Endodermal cell (in vitro differentiated cells): ENCODE measurements around the gene ERC1. TPM values are rescaled to one million over a fixed set of nuclear protein-coding genes. Genes with fewer than 3 reads are reported as not detected.

Source experiments
- DNase-seq: peaks from one replicate; pipeline ENCODE4 v3.0.0-alpha.2; 2017
- H3K27ac ChIP-seq: 2 replicates; pipeline ENCODE4 v1.5.1; 2013; ENCODE audit warnings: mild to moderate bottlenecking, low read depth, low read length, moderate library complexity
- H3K27me3 ChIP-seq: 2 replicates; pipeline ENCODE4 v1.6.1; 2013; ENCODE audit warnings: mild to moderate bottlenecking, low read length, moderate library complexity; ENCODE audit not compliant: insufficient read depth, control insufficient read depth, poor library complexity, severe bottlenecking
- H3K36me3 ChIP-seq: 2 replicates; pipeline ENCODE4 v1.7.0; 2013; ENCODE audit warnings: mild to moderate bottlenecking, low read length, moderate library complexity; ENCODE audit not compliant: control insufficient read depth, insufficient read depth
- H3K4me1 ChIP-seq: one replicate; pipeline ENCODE4 v1.7.0; 2013; ENCODE audit warnings: low read length; ENCODE audit not compliant: control insufficient read depth, insufficient read depth
- H3K4me3 ChIP-seq: 2 replicates; pipeline ENCODE4 v1.5.1; 2013; ENCODE audit warnings: mild to moderate bottlenecking, low read length, moderate library complexity
- H3K9ac ChIP-seq: 2 replicates; pipeline ENCODE4 v1.6.1; 2013; ENCODE audit warnings: mild to moderate bottlenecking, low read length, moderate library complexity; ENCODE audit not compliant: poor library complexity, severe bottlenecking; ENCODE audit errors: extremely low read depth
- H3K9me3 ChIP-seq: 2 replicates; pipeline ENCODE4 v1.6.1; 2013; ENCODE audit warnings: mild to moderate bottlenecking, low read length, moderate library complexity; ENCODE audit not compliant: control insufficient read depth
- H3K27ac Mint-ChIP-seq: 2 replicates; pipeline ENCODE4 v1.8.0; 2020; ENCODE audit warnings: mixed read lengths
- H3K27me3 Mint-ChIP-seq: 2 replicates; pipeline ENCODE4 v1.8.0; 2021; ENCODE audit warnings: mild to moderate bottlenecking, mixed read lengths; ENCODE audit not compliant: insufficient read depth
- H3K36me3 Mint-ChIP-seq: 2 replicates; pipeline ENCODE4 v1.8.0; 2020; ENCODE audit warnings: low read depth, mixed read lengths
- H3K4me1 Mint-ChIP-seq: 2 replicates; pipeline ENCODE4 v1.8.0; 2020; ENCODE audit warnings: mixed read lengths
- H3K4me3 Mint-ChIP-seq: 2 replicates; pipeline ENCODE4 v1.8.0; 2020; ENCODE audit warnings: mild to moderate bottlenecking, moderate library complexity, mixed read lengths
- H3K9me3 Mint-ChIP-seq: 2 replicates; pipeline ENCODE4 v1.8.0; 2020; ENCODE audit warnings: mild to moderate bottlenecking, mixed read lengths
- CTCF ChIP-seq: fragments of 200-600 bp; sonication (generic); conservative IDR thresholded peaks from 2 replicates; pipeline ENCODE4 v1.5.0; 2021; ENCODE audit warnings: antibody characterized with exemption, mild to moderate bottlenecking
- WGBS, 2 experiments: methylation state at CpG; one replicate each; pipeline versions ENCODE4 v1.1.5 to v1.1.7; 2013; ENCODE audit warnings: missing lambda C conversion rate in 2 of 2, mixed read lengths in 1 of 2; ENCODE audit not compliant: insufficient coverage in 1 of 2, insufficient read length in 1 of 2; 5-methylcytosine and 5-hydroxymethylcytosine counted together
- total RNA-seq, 2 donors: library from RNA; stranded (reverse); fragmentation: NEBNext Ultra II Directional in 1 of 2; extraction: Animal tissue kit (Norgen Biotek cat#: 25700) in 1 of 2; gene quantifications; 2 replicates in 1 of 2; 3 replicates in 1 of 2; pipeline ENCODE4 v1.2.1, GENCODE V29; 2021

The ERC1 gene
- total RNA-seq, 2 donors from 2014 or later = 60.6 to 159 TPM

GRCh38 chr12:1398673-1399072 lies 407.6 kb downstream of the ERC1 start:
- no peak for DNase-seq
- no peak for TF ChIP-seq CTCF
- H3K9me3 Mint-ChIP-seq = peaks cover 40% of the 10 kb centered on the region
- no peak overlapping the region for H3K4me3 Mint-ChIP-seq
- H3K36me3 Mint-ChIP-seq = peaks cover 47% of the 10 kb centered on the region
- no peaks in the 10 kb centered on the region for H3K4me1 ChIP-seq
- 92 to 100% methylated on average over 2 of the region's 3 CpGs for WGBS, 2 experiments
- H3K36me3 ChIP-seq = peaks cover 6% of the 10 kb centered on the region
- no peaks in the 10 kb centered on the region for H3K4me1 Mint-ChIP-seq
- H3K27ac Mint-ChIP-seq = no peak overlapping the region
- no peak overlapping the region for H3K9ac ChIP-seq
- peaks cover 33% of the 10 kb centered on the region for H3K9me3 ChIP-seq
- H3K27me3 Mint-ChIP-seq = no peaks in the 10 kb centered on the region
- no peaks in the 10 kb centered on the region for H3K27me3 ChIP-seq
- H3K4me3 ChIP-seq = no peak overlapping the region
- no peak overlapping the region for H3K27ac ChIP-seq

GRCh38 chr12:1401891-1402290 lies 410.9 kb downstream of the ERC1 start:
- WGBS, 2 experiments = 87 to 90% methylated on average over 3 of the region's 3 CpGs
- no peak overlapping the region for H3K4me3 ChIP-seq

GRCh38 chr12:1403417-1403816 lies 412.4 kb downstream of the ERC1 start:
- no peak for TF ChIP-seq CTCF
- H3K9me3 ChIP-seq = no peaks in the 10 kb centered on the region
- no peaks in the 10 kb centered on the region for H3K4me1 ChIP-seq
- no peak overlapping the region for H3K27ac ChIP-seq
- no peaks in the 10 kb centered on the region for H3K27me3 Mint-ChIP-seq
- no peak overlapping the region for H3K4me3 ChIP-seq
- peaks cover 12% of the 10 kb centered on the region for H3K36me3 Mint-ChIP-seq
- H3K36me3 ChIP-seq = no peaks in the 10 kb centered on the region
- no peaks in the 10 kb centered on the region for H3K4me1 Mint-ChIP-seq
- no peaks in the 10 kb centered on the region for H3K9me3 Mint-ChIP-seq
- no peaks in the 10 kb centered on the region for H3K27me3 ChIP-seq
- no peak overlapping the region for H3K27ac Mint-ChIP-seq
- WGBS, 2 experiments = 94 to 100% methylated on average over 3 to 4 of the region's 4 CpGs
- DNase-seq = no peak
- no peak overlapping the region for H3K9ac ChIP-seq
- no peak overlapping the region for H3K4me3 Mint-ChIP-seq

More at GRCh38 chr12:1401891-1402290, 410.9 kb downstream of the ERC1 start:
- DNase-seq = no peak
- Histone ChIP-seq H3K9ac (no peak overlapping the region), H3K27me3 (no peaks in the 10 kb centered on the region), H3K4me1 (no peaks in the 10 kb centered on the region), H3K9me3 (peaks cover 5% of the 10 kb centered on the region), H3K27ac (no peak overlapping the region), H3K36me3 (no peaks in the 10 kb centered on the region)
- Mint-ChIP-seq H3K27me3 (no peaks in the 10 kb centered on the region), H3K36me3 (peaks cover 18% of the 10 kb centered on the region), H3K9me3 (peaks cover 9% of the 10 kb centered on the region), H3K27ac (no peak overlapping the region), H3K4me3 (no peak overlapping the region), H3K4me1 (no peaks in the 10 kb centered on the region)
- TF ChIP-seq CTCF = no peak
